SK-N-SH (cell line): ENCODE results near the gene SRCIN1. TPM values are rescaled to one million over a fixed set of nuclear protein-coding genes. Genes with fewer than 3 reads are reported as not detected.

Experiments used
- CTCF ChIA-PET: fragments of 300-600, 350-600 bp; formaldehyde crosslinking; extraction: SDS; loops from one replicate; lab custom pipeline; 2021; lab: Yijun Ruan, JAX
- POLR2A ChIA-PET: fragments of 350-600 bp; sonication (Branson Sonifier 250); formaldehyde crosslinking; extraction: SDS; loops from one replicate; lab custom pipeline; 2020; ENCODE audit warnings: antibody characterized with exemption, inconsistent platforms; lab: Yijun Ruan, JAX
- DNase-seq: peaks from one replicate; pipeline ENCODE4 v3.0.0; 2012
- H2AFZ ChIP-seq: fragments of 200-600 bp; sonication (generic); 2 replicates; pipeline ENCODE4 v1.8.1; 2016; ENCODE audit warnings: antibody characterized with exemption, mild to moderate bottlenecking, low read depth
- H3F3A ChIP-seq: fragments of 200-600 bp; sonication (generic); replicated peaks from 2 replicates; pipeline ENCODE3; 2016; ENCODE audit warnings: antibody characterized with exemption, mild to moderate bottlenecking; ENCODE audit not compliant: insufficient read depth
- H3K27ac ChIP-seq, 2 experiments: fragments of 200-500 bp in 1 of 2; fragments of 200-600 bp in 1 of 2; sonication (Bioruptor generic) in 1 of 2; sonication (generic), shearing (Covaris generic) in 1 of 2; 2 replicates each; pipeline versions ENCODE4 v1.5.1 to v1.6.1; 2014 to 2016; ENCODE audit warnings: low read depth in 2 of 2, inconsistent platforms in 1 of 2, low read length in 1 of 2, mild to moderate bottlenecking in 1 of 2, mixed read lengths in 1 of 2
- H3K27me3 ChIP-seq: fragments of 200-600 bp; sonication (generic), shearing (Covaris generic); 2 replicates; pipeline ENCODE4 v1.6.1; 2016; ENCODE audit warnings: mixed run types; ENCODE audit not compliant: insufficient read depth
- H3K36me3 ChIP-seq, 2 experiments: fragments of 200-500 bp in 1 of 2; fragments of 200-600 bp in 1 of 2; sonication (Bioruptor generic) in 1 of 2; sonication (generic) in 1 of 2; replicated peaks in 1 of 2; 2 replicates each; pipeline versions ENCODE3 to v1.5.1; 2014 to 2016; ENCODE audit warnings: low read length in 1 of 2, mild to moderate bottlenecking in 1 of 2; ENCODE audit not compliant: insufficient read depth in 2 of 2, control insufficient read depth in 1 of 2
- H3K4me1 ChIP-seq, 2 experiments: fragments of 200-500 bp in 1 of 2; fragments of 200-600 bp in 1 of 2; sonication (Bioruptor generic) in 1 of 2; sonication (generic), shearing (Covaris generic) in 1 of 2; 2 replicates each; pipeline versions ENCODE4 v1.5.1 to v1.6.1; 2014 to 2016; ENCODE audit warnings: low read depth in 1 of 2, low read length in 1 of 2, mixed run types in 1 of 2; ENCODE audit not compliant: insufficient read depth in 2 of 2, control insufficient read depth in 1 of 2
- H3K4me2 ChIP-seq: fragments of 200-600 bp; sonication (generic), shearing (Covaris generic); 2 replicates; pipeline ENCODE4 v1.6.1; 2017; ENCODE audit warnings: mixed run types
- H3K4me3 ChIP-seq, 2 experiments: fragments of 200-500 bp in 1 of 2; fragments of 200-600 bp in 1 of 2; sonication (Bioruptor generic) in 1 of 2; sonication (generic), shearing (Covaris generic) in 1 of 2; 2 replicates each; pipeline versions ENCODE4 v1.5.1 to v1.8.1; 2014 to 2016; ENCODE audit warnings: low read depth in 2 of 2, inconsistent platforms in 1 of 2, low read length in 1 of 2, mild to moderate bottlenecking in 1 of 2, mixed read lengths in 1 of 2, moderate library complexity in 1 of 2
- H3K79me2 ChIP-seq: fragments of 200-600 bp; sonication (generic); 2 replicates; pipeline ENCODE4 v1.8.1; 2017; ENCODE audit warnings: mild to moderate bottlenecking; ENCODE audit not compliant: insufficient read depth
- H3K9ac ChIP-seq: fragments of 200-600 bp; sonication (generic); 2 replicates; pipeline ENCODE4 v1.6.1; 2017; ENCODE audit warnings: mixed run types
- H3K9me2 ChIP-seq: fragments of 200-600 bp; sonication (generic); 2 replicates; pipeline ENCODE4 v1.6.1; 2017; ENCODE audit warnings: mixed run types
- H3K9me3 ChIP-seq: fragments of 200-600 bp; sonication (generic); 2 replicates; pipeline ENCODE4 v1.6.1; 2017; ENCODE audit warnings: mixed run types, mild to moderate bottlenecking, moderate library complexity
- H4K20me1 ChIP-seq: fragments of 200-600 bp; sonication (generic); 2 replicates; pipeline ENCODE4 v1.6.1; 2017; ENCODE audit warnings: mild to moderate bottlenecking, mixed run types; ENCODE audit not compliant: insufficient read depth
- CHD2 ChIP-seq: fragments of 150-350 bp; IDR thresholded peaks from 2 replicates; pipeline ENCODE4 v1.6.1; 2018; ENCODE audit warnings: low read length; ENCODE audit not compliant: partially characterized antibody
- CTCF ChIP-seq: fragments of 200-600 bp; sonication (generic); IDR thresholded peaks from 2 replicates; pipeline ENCODE4 v1.6.1; 2017; ENCODE audit warnings: antibody characterized with exemption, mild to moderate bottlenecking, moderate library complexity
- ELF1 ChIP-seq: IDR thresholded peaks from 2 replicates; pipeline ENCODE4 v1.4.0; 2012
- EP300 ChIP-seq, 2 experiments: IDR thresholded peaks; 2 replicates each; pipeline versions ENCODE4 v1.4.0 to v1.6.1; 2012; ENCODE audit warnings: borderline replicate concordance in 1 of 2, low read depth in 1 of 2, low read length in 1 of 2
- FOSL2 ChIP-seq: IDR thresholded peaks from 2 replicates; pipeline ENCODE4 v1.4.0; 2012; ENCODE audit warnings: low read depth, mild to moderate bottlenecking, moderate library complexity, borderline replicate concordance
- FOXJ3 ChIP-seq: sonication (generic); formaldehyde crosslinking; IDR thresholded peaks from 2 replicates; pipeline ENCODE4 v1.5.1; 2020; ENCODE audit warnings: mild to moderate bottlenecking, missing genetic modification reagents
- GABPA ChIP-seq: IDR thresholded peaks from 2 replicates; pipeline ENCODE4 v1.4.0; 2012; ENCODE audit warnings: low read depth, mild to moderate bottlenecking
- MEF2A ChIP-seq: IDR thresholded peaks from 2 replicates; pipeline ENCODE4 v1.4.0; 2012; ENCODE audit warnings: low read depth, borderline replicate concordance
- POLR2AphosphoS5 ChIP-seq: IDR thresholded peaks from 2 replicates; pipeline ENCODE4 v1.6.1; 2012; ENCODE audit warnings: low read depth, low read length
- RAD21 ChIP-seq: IDR thresholded peaks from 2 replicates; pipeline ENCODE4 v1.6.1; 2012; ENCODE audit warnings: mild to moderate bottlenecking, low read length
- RXRA ChIP-seq: IDR thresholded peaks from 2 replicates; pipeline ENCODE4 v1.4.0; 2012; ENCODE audit warnings: low read depth, mild to moderate bottlenecking, borderline replicate concordance
- SIN3A ChIP-seq: IDR thresholded peaks from 2 replicates; pipeline ENCODE4 v1.6.1; 2012; ENCODE audit warnings: low read depth, mild to moderate bottlenecking, low read length, moderate library complexity, borderline replicate concordance
- TCF12 ChIP-seq: IDR thresholded peaks from 2 replicates; pipeline ENCODE4 v1.4.0; 2012
- TEAD4 ChIP-seq: IDR thresholded peaks from 2 replicates; pipeline ENCODE4 v1.4.0; 2012; ENCODE audit warnings: mild to moderate bottlenecking, borderline replicate concordance; ENCODE audit not compliant: insufficient read depth
- USF2 ChIP-seq: fragments of 150-350 bp; IDR thresholded peaks from 2 replicates; pipeline ENCODE4 v1.6.1; 2017; ENCODE audit warnings: antibody characterized with exemption, low read length, low read depth, borderline replicate concordance
- YY1 ChIP-seq: IDR thresholded peaks from 2 replicates; pipeline ENCODE4 v1.4.0; 2012; ENCODE audit warnings: low read depth, mild to moderate bottlenecking
- ZBTB33 ChIP-seq: IDR thresholded peaks from 2 replicates; pipeline ENCODE4 v1.4.0; 2012; ENCODE audit warnings: low read depth, borderline replicate concordance
- WGBS: methylation state at CpG from one replicate; pipeline ENCODE4 v1.1.6; 2017; ENCODE audit warnings: low lambda C conversion rate; 5-methylcytosine and 5-hydroxymethylcytosine counted together
- polyA plus RNA-seq, 3 experiments: library from polyadenylated mRNA; depleted of rRNA; stranded (reverse); fragments of >200 nt; gene quantifications; 2 replicates each; pipeline ENCODE4 v1.2.3, GENCODE V29; 2012
- TF ChIP-seq, protein P1 (sequence below): IDR thresholded peaks from 2 replicates; pipeline ENCODE4 v1.4.0; 2012; ENCODE audit warnings: low read depth
- TF ChIP-seq, protein P2 (sequence below): IDR thresholded peaks from 2 replicates; pipeline ENCODE4; 2012

Gene SRCIN1
- polyA plus RNA-seq, 1 of the 3 experiments (the other 2 are of a cell fraction), result 1.0 TPM

DNA sequence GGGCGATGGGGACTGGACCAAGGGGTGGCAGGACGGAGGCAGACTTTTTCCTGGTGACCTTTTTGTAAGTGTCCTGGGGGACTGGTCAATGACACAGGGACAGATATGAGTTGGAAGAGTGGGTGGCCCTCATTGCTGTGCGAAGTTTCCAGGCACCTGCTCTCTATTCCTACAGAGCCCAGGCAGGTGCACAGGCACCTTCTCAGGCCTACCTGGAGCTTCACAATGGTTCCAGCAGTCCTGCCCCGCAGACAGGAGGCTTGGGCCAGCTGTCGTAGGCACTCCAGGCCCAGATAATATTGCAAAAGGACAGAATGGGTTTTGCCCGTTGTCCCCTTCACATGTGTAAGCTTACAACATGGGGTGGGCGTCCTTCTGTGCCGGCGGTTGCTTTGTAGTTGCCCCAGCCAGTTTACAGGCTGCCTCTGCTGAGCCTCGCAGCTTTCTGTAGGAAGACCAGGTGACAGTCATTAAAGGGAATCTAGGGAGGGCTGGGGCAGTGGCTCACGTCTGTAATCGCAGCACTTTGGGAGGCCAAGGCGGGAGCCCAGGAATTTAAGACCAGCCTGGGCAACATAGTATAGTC is 93.2 kb downstream of the SRCIN1 start:
- TF ChIP-seq TEAD4 (no peak), EP300 (IDR thresholded peaks at IDR 0.05; ENCODE audit: borderline replicate concordance in 1 of 2, low read depth in 1 of 2, low read length in 1 of 2) (no peak), POLR2AphosphoS5 (0 out of 2 replicates have a peak, but pooled peaks have one; percentile 10)
- CTCF ChIA-PET, result interaction anchor here (0.8 to 3.3 kb wide), 7 partner anchors 20 to 157 kb away, joined by 3 to 18 read pairs (median 3); no protein-coding TSS in a partner anchor
- Histone ChIP-seq H3K4me2 (no peak overlapping the region), H3K27ac (no peak overlapping the region), H3K36me3 (peaks cover 0 to 2% of the 10 kb centered on the region in 2 experiments), H4K20me1 (peaks cover 16% of the 10 kb centered on the region), H3F3A (peaks cover 27% of the 10 kb centered on the region), H3K9ac (no peak overlapping the region), H3K4me3 (no peak overlapping the region), H3K27me3 (no peaks in the 10 kb centered on the region), H3K79me2 (no peaks in the 10 kb centered on the region), H3K9me3 (no peaks in the 10 kb centered on the region), H3K9me2 (no peaks in the 10 kb centered on the region), H2AFZ (no peak overlapping the region), H3K4me1 (peaks cover 13 to 14% of the 10 kb centered on the region in 2 experiments; a peak in 2 of 4 replicates)
- POLR2A ChIA-PET, result no interaction called here
- DNase-seq, result no peak
- WGBS, result 90% methylated on average over 13 of the region's 13 CpGs

DNA sequence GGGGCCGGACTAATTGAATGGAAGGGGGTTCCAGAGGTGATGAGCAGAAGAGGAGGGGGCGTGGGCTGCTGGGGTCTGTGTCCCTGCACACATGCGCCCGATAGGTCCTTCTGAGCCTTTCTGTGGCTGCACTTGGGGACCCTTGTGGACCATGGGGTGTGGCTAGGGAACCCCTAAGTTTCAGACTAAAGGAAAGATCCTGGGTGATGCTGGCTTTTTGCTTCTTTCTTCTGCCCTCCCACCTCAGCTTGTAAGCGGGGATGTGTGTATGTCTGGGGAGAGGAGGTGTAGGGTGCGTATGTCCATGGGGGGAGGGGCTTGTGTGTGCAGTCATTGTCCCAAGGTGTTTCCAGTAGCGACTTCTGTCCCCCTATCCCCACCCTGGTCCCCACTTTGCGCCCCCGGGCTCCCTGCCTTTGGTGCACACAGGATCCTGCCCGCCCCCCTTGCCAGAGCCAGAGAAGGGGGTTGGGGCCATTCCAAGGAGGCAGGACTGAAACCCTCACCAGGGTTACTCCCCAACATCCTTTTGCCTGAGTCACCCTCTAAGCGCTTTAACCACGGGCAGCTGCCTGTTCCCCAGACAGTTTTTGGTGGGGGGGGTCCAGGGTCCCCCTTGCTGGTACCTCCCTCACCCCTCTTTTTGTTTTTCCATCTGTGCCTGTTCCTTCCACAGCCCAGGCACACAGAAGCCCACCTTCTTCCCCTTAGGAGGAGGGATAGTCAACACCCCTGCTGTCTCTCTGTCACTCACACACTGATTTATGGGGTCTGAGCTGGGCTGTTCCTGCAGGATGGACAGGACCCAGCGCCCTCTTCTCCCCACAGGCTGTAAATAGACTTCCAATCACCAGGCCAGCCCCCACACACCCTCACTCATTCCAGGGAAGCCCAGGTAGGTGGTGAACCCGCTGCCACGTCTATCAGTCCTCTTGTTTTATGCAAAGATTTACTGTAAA is 94.3 kb downstream of the SRCIN1 start:
- no peaks in the 10 kb centered on the region for H3K9me2 ChIP-seq
- CTCF ChIA-PET, result interaction anchor here (0.8 to 4.3 kb wide), 16 partner anchors 12 to 156 kb away, joined by 3 to 111 read pairs (median 16); no protein-coding TSS in a partner anchor
- H3K9me3 ChIP-seq, result no peaks in the 10 kb centered on the region
- H2AFZ ChIP-seq, result no peak overlapping the region
- H3K4me3 ChIP-seq, result no peak overlapping the region
- H3K4me1 ChIP-seq, result peaks cover 13 to 14% of the 10 kb centered on the region in 2 experiments; a peak in 2 of 4 replicates
- DNase-seq, result no peak
- H3K79me2 ChIP-seq, result no peaks in the 10 kb centered on the region
- peak overlapping the region; percentile 50; the same call in 1 of the 2 replicates for H3K4me2 ChIP-seq
- H4K20me1 ChIP-seq, result peaks cover 19% of the 10 kb centered on the region
- 72% methylated on average over 14 of the region's 15 CpGs for WGBS
- POLR2A ChIA-PET, result no interaction called here
- no peaks in the 10 kb centered on the region for H3K27me3 ChIP-seq
- peaks cover 27% of the 10 kb centered on the region for H3F3A ChIP-seq
- H3K9ac ChIP-seq, result no peak overlapping the region
- no peak overlapping the region for H3K27ac ChIP-seq
- peaks cover 0 to 8% of the 10 kb centered on the region in 2 experiments for H3K36me3 ChIP-seq
- TF ChIP-seq FOXJ3 (CRISPR knock-in tag) (no peak), ELF1 (no peak), RAD21 (no peak), MEF2A (no peak), GABPA (no peak), CTCF (no peak), FOSL2 (no peak), CHD2 (no peak), TEAD4 (no peak), USF2 (no peak), RXRA (no peak), SIN3A (no peak), ZBTB33 (no peak), TCF12 (peak; percentile 30), YY1 (no peak)
- TF ChIP-seq, protein P1, sequence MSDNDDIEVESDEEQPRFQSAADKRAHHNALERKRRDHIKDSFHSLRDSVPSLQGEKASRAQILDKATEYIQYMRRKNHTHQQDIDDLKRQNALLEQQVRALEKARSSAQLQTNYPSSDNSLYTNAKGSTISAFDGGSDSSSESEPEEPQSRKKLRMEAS, result no peak
- TF ChIP-seq, protein P2, sequence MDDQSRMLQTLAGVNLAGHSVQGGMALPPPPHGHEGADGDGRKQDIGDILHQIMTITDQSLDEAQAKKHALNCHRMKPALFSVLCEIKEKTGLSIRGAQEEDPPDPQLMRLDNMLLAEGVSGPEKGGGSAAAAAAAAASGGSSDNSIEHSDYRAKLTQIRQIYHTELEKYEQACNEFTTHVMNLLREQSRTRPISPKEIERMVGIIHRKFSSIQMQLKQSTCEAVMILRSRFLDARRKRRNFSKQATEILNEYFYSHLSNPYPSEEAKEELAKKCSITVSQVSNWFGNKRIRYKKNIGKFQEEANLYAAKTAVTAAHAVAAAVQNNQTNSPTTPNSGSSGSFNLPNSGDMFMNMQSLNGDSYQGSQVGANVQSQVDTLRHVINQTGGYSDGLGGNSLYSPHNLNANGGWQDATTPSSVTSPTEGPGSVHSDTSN, result peak; percentile 57
